Measurements from ENCODE around the gene FARSB.

Gene FARSB

GRCh38 chr2:222545823-222546795 is 109.8 kb downstream of the FARSB start:
- no peak for DNase-seq

- DNase-seq: no peak
These were observed 111.2 kb downstream of the FARSB start for GRCh38 chr2:222544661-222545060.

GRCh38 chr2:222538535-222538934 is 117.4 kb downstream of the FARSB start:
- DNase-seq: no peak

- no peak for DNase-seq
These were observed 120.4 kb downstream of the FARSB start for GRCh38 chr2:222535477-222535876.

DNA sequence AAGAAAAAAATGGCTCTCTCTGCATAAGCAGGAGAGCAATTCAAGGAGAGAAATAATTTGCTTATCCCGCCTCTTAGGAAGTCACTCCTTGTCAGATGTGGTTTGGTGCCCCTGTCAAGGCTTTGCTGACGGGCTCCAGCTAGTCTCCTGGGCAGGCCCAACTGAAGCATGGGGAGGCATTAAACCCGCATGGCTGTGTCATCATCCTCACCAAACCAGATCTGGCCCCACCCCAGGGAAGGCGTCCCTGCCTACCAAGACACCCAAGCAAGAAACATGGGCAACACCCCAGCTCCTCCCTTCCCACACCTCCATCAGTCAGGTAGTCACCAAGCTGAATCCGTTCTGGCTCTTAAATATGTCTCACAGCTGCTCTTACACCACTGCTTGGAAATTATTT is 123.6 kb downstream of the FARSB start:
- no peak for DNase-seq

- no peak for DNase-seq
These were observed 129.2 kb downstream of the FARSB start for GRCh38 chr2:222526480-222527277.

DNA sequence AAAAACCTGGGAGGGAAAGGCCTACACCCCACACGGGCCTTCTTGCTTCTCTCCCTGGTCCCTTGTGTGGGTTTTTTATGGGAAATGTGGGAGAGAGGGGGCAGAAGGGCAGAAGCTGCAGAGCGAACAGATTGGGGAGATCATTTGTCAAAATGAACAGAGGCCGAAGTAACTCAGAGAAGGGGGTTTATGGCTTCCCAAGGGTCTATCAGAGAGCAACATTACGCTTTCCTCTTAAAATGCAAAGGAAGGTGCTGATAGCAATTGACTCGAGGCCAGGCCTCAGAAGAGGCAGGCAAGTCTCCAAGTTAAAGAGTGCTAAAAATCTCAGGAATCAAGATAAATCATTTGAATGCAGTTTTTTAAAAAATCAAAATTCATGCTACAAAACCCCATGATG is 130.1 kb downstream of the FARSB start:
- no peak for DNase-seq

- DNase-seq: no peak
These were observed 131.9 kb downstream of the FARSB start for GRCh38 chr2:222523783-222524544.

DNA sequence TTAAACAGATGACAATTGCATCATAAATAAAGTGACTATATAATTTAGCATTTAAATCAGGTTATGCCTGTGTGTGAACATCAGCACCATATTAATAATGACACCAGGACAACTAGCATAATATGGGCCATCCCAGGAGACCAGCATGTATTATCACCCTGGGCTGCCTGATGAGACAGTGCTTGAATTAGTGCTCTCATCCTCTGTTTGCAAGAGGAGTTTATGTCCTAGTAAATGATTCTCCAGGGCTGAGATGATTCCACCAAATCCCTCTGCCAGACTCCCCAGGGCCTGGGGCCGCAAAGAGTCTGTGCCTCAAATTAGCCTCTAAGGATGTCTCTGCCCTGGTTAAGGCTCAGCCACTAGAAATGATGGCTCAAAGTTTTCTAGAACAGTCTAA is 133.8 kb downstream of the FARSB start:
- DNase-seq: no peak

- no peak for DNase-seq
These were observed 134.8 kb downstream of the FARSB start for GRCh38 chr2:222521099-222521498.
